CD14-positive monocyte (primary cell): ENCODE results near the gene SEPTIN5. TPM values are rescaled to one million over a fixed set of nuclear protein-coding genes. Genes with fewer than 3 reads are reported as not detected.

Source experiments
- DNase-seq, 3 donors: peaks; one replicate each; pipeline ENCODE4 v3.0.0-alpha.2; 2011 to 2022
- H2AFZ ChIP-seq: 2 replicates; pipeline ENCODE4 v1.6.0; 2012; ENCODE audit warnings: mild to moderate bottlenecking, low read depth, low read length, inconsistent platforms; ENCODE audit not compliant: insufficient read depth, poor library complexity, severe bottlenecking
- H3K27ac ChIP-seq, 2 donors: 1 replicate in 1 of 2; 2 replicates in 1 of 2; pipeline ENCODE4 v1.5.1; 2012 to 2013; ENCODE audit warnings: low read length in 2 of 2, control low read depth in 1 of 2, inconsistent platforms in 1 of 2, low read depth in 1 of 2, mild to moderate bottlenecking in 1 of 2
- H3K27me3 ChIP-seq, 2 donors: one replicate each; pipeline versions ENCODE4 v1.6.0 to v1.6.1; 2011 to 2013; ENCODE audit warnings: low read length in 2 of 2; ENCODE audit not compliant: control insufficient read depth in 2 of 2, insufficient read depth in 2 of 2
- H3K36me3 ChIP-seq, 2 donors: replicated peaks in 1 of 2; 1 replicate in 1 of 2; 2 replicates in 1 of 2; pipeline versions ENCODE4 v1.5.1 to v1.6.1; 2012 to 2013; ENCODE audit warnings: low read length in 2 of 2, control low read depth in 1 of 2, inconsistent platforms in 1 of 2, mild to moderate bottlenecking in 1 of 2; ENCODE audit not compliant: insufficient read depth in 2 of 2, control insufficient read depth in 1 of 2
- H3K4me1 ChIP-seq, 2 donors: 1 replicate in 1 of 2; 2 replicates in 1 of 2; pipeline versions ENCODE4 v1.5.1 to v1.6.1; 2012 to 2013; ENCODE audit warnings: low read length in 2 of 2, control low read depth in 1 of 2, inconsistent platforms in 1 of 2, mild to moderate bottlenecking in 1 of 2, moderate library complexity in 1 of 2; ENCODE audit not compliant: insufficient read depth in 2 of 2, control insufficient read depth in 1 of 2
- H3K4me2 ChIP-seq: replicated peaks from 2 replicates; pipeline ENCODE3; 2012; ENCODE audit warnings: low read length, moderate library complexity, mild to moderate bottlenecking; ENCODE audit not compliant: poor library complexity, severe bottlenecking; ENCODE audit errors: extremely low read depth
- H3K4me3 ChIP-seq, 3 experiments: fragments of 200-600 bp in 1 of 3; sonication (generic) in 1 of 3; replicated peaks in 1 of 3; 1 replicate in 2 of 3; 2 replicates in 1 of 3; pipeline ENCODE4 v1.5.1; 2011 to 2013; ENCODE audit warnings: low read length in 3 of 3, mild to moderate bottlenecking in 3 of 3, control low read depth in 2 of 3, low read depth in 2 of 3, inconsistent platforms in 1 of 3, moderate library complexity in 1 of 3
- H3K79me2 ChIP-seq: 2 replicates; pipeline ENCODE4 v1.6.0; 2012; ENCODE audit warnings: mild to moderate bottlenecking, control low read depth, inconsistent platforms, low read length, moderate library complexity; ENCODE audit not compliant: insufficient read depth
- H3K9ac ChIP-seq: 2 replicates; pipeline ENCODE4 v1.6.0; 2017; ENCODE audit warnings: low read length, mild to moderate bottlenecking; ENCODE audit not compliant: insufficient read depth, poor library complexity, severe bottlenecking
- H3K9me3 ChIP-seq, 2 donors: replicated peaks in 1 of 2; 1 replicate in 1 of 2; 2 replicates in 1 of 2; pipeline versions ENCODE4 v1.5.1 to v1.6.1; 2012 to 2013; ENCODE audit warnings: low read length in 2 of 2, control low read depth in 1 of 2; ENCODE audit not compliant: control insufficient read depth in 1 of 2, insufficient read depth in 1 of 2
- H4K20me1 ChIP-seq: 2 replicates; pipeline ENCODE4 v1.6.0; 2012; ENCODE audit warnings: mild to moderate bottlenecking, low read length, control low read depth, moderate library complexity; ENCODE audit not compliant: insufficient read depth
- H3K27ac Mint-ChIP-seq, 7 donors: one replicate each; pipeline ENCODE4 v1.8.0; 2020; ENCODE audit warnings: mild to moderate bottlenecking in 7 of 7, mixed read lengths in 7 of 7, moderate library complexity in 6 of 7, inconsistent platforms in 2 of 7
- H3K27me3 Mint-ChIP-seq, 3 donors: one replicate each; pipeline ENCODE4 v1.8.0; 2021 to 2022; ENCODE audit warnings: low read depth in 3 of 3, mild to moderate bottlenecking in 3 of 3, mixed read lengths in 3 of 3, moderate library complexity in 3 of 3, inconsistent platforms in 1 of 3
- H3K36me3 Mint-ChIP-seq, 2 donors: one replicate each; pipeline ENCODE4 v1.8.0; 2020; ENCODE audit warnings: mixed read lengths in 2 of 2, inconsistent platforms in 1 of 2, mild to moderate bottlenecking in 1 of 2
- H3K4me1 Mint-ChIP-seq: one replicate; pipeline ENCODE4 v1.8.0; 2020; ENCODE audit warnings: mild to moderate bottlenecking, mixed read lengths
- H3K4me3 Mint-ChIP-seq, 2 donors: one replicate each; pipeline ENCODE4 v1.8.0; 2020; ENCODE audit warnings: mild to moderate bottlenecking in 2 of 2, mixed read lengths in 2 of 2, moderate library complexity in 1 of 2
- H3K9me3 Mint-ChIP-seq, 7 donors: one replicate each; pipeline ENCODE4 v1.8.0; 2020 to 2022; ENCODE audit warnings: mixed read lengths in 7 of 7, mild to moderate bottlenecking in 6 of 7, moderate library complexity in 6 of 7, inconsistent platforms in 2 of 7
- WGBS: methylation state at CpG from one replicate; pipeline ENCODE4 v1.1.5; 2013; ENCODE audit warnings: missing lambda C conversion rate; ENCODE audit not compliant: insufficient coverage; 5-methylcytosine and 5-hydroxymethylcytosine counted together
- intact Hi-C, 2 donors: fragments of 100-400 bp; cut with micrococcal nuclease; formaldehyde crosslinking; loops; one replicate each; pipeline versions ENCODE4 v1.15.0 to v1.15.1; 2023
- polyA plus RNA-seq, 3 donors: library from polyadenylated mRNA; depleted of rRNA in 1 of 3; unstranded in 2 of 3; stranded (reverse) in 1 of 3; fragments of 300-500 nt in 2 of 3; fragments of >200 nt in 1 of 3; fragmentation: Illumina TruSeq in 2 of 3; gene quantifications; 1 replicate in 2 of 3; 2 replicates in 1 of 3; pipeline ENCODE4 v1.2.3, GENCODE V29; 2012 to 2021
- TF ChIP-seq, protein P1 (sequence below): fragments of 200-600 bp; IDR thresholded peaks from one replicate; pipeline ENCODE4 v1.8.0; 2022; ENCODE audit warnings: antibody characterized with exemption, mild to moderate bottlenecking

Gene SEPTIN5
- polyA plus RNA-seq, 3 donors = 0.50 to 0.64 TPM; not detected in 1

DNA sequence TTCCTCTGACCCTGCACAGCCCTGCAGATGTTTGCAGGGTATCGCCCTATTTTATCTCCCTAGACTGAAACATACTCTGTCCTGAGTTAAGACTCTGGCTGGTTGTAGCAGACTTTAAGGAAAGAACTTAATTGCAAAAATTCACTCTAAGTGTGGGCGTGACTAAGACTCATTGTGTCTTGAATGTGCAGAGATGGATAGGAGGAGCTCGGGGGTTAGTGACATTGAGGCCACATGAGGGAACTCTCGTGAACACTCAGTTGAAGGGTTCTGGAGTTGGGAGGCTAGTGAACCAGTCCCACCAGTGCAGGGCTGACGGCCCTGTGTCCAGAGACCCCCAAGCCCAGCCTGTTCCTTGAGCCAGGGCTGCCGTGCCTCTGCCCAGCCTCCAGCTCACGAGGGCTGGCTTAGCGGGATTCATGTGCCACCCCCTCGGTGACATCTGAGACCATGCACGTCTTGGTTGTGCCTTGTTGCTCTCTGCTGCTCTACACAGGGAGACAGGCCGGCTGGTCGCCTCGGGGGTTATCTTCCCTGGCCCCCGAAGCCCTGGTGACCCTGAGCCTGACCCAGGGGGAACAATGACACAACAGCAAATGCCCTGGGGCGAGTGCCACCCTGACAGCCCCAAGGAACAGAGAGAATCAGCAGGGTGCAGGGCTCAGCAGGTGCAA lies 34.8 kb downstream of the SEPTIN5 start:
- TF ChIP-seq, protein P1, sequence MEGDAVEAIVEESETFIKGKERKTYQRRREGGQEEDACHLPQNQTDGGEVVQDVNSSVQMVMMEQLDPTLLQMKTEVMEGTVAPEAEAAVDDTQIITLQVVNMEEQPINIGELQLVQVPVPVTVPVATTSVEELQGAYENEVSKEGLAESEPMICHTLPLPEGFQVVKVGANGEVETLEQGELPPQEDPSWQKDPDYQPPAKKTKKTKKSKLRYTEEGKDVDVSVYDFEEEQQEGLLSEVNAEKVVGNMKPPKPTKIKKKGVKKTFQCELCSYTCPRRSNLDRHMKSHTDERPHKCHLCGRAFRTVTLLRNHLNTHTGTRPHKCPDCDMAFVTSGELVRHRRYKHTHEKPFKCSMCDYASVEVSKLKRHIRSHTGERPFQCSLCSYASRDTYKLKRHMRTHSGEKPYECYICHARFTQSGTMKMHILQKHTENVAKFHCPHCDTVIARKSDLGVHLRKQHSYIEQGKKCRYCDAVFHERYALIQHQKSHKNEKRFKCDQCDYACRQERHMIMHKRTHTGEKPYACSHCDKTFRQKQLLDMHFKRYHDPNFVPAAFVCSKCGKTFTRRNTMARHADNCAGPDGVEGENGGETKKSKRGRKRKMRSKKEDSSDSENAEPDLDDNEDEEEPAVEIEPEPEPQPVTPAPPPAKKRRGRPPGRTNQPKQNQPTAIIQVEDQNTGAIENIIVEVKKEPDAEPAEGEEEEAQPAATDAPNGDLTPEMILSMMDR = no peak
- Histone ChIP-seq H3K27ac (no peak overlapping the region), H3K4me3 (no peak overlapping the region), H3K9ac (no peak overlapping the region), H3K4me2 (no peak overlapping the region), H3K9me3 (peaks cover 0 to under 1% of the 10 kb centered on the region in 2 donors), H3K4me1 (no peaks in the 10 kb centered on the region), H2AFZ (no peak overlapping the region), H3K36me3 (no peaks in the 10 kb centered on the region), H4K20me1 (no peaks in the 10 kb centered on the region), H3K27me3 (peaks cover 6 to 29% of the 10 kb centered on the region in 2 donors), H3K79me2 (no peaks in the 10 kb centered on the region)
- intact Hi-C loops = no loop called here
- no peaks in the 10 kb centered on the region for H3K4me1 Mint-ChIP-seq
- H3K36me3 Mint-ChIP-seq = no peaks in the 10 kb centered on the region
- no peak overlapping the region for H3K4me3 Mint-ChIP-seq
- H3K27me3 Mint-ChIP-seq = peaks cover 16 to 47% (median 25%) of the 10 kb centered on the region in 3 donors
- peaks cover 0 to 3% (median 0%) of the 10 kb centered on the region in 7 donors for H3K9me3 Mint-ChIP-seq
- 85% methylated on average over 14 of the region's 15 CpGs for WGBS
- DNase-seq = no peak
- H3K27ac Mint-ChIP-seq = no peak overlapping the region

DNA sequence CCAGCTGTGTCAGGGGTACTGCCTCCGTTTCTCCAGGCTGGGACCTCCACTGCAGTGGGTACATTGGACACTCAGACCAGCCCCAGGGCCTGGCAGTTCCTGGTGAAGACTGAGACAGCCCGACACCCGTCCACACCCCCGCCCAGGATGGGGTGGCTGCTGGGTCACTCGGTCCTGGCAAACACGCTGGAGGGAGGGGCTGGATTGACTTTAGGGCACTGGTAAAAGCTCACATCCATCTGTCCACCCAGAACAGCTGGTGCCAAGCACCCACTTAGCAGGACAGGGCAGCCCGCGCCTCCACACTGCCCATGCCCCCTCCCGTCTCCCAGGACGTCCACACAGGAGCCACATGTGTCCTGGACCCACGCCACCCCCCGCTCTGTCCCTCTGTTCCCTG lies 35.6 kb downstream of the SEPTIN5 start:
- intact Hi-C loops = no loop called here
- H3K79me2 ChIP-seq = no peaks in the 10 kb centered on the region
- H3K4me3 ChIP-seq = no peak overlapping the region
- H3K27ac Mint-ChIP-seq = no peak overlapping the region
- peaks cover 0 to 8% of the 10 kb centered on the region in 2 donors for H3K9me3 ChIP-seq
- H3K4me3 Mint-ChIP-seq = no peak overlapping the region
- no peaks in the 10 kb centered on the region for H3K36me3 Mint-ChIP-seq
- peaks cover 24 to 54% (median 33%) of the 10 kb centered on the region in 3 donors for H3K27me3 Mint-ChIP-seq
- H3K27me3 ChIP-seq = peaks cover 11 to 36% of the 10 kb centered on the region in 2 donors
- peaks cover 0 to 10% (median 0%) of the 10 kb centered on the region in 7 donors for H3K9me3 Mint-ChIP-seq
- H4K20me1 ChIP-seq = no peaks in the 10 kb centered on the region
- no peak overlapping the region for H3K9ac ChIP-seq
- TF ChIP-seq, protein P1 = no peak
- no peak overlapping the region for H2AFZ ChIP-seq
- H3K4me1 Mint-ChIP-seq = no peaks in the 10 kb centered on the region
- no peak overlapping the region for H3K4me2 ChIP-seq
- H3K4me1 ChIP-seq = no peaks in the 10 kb centered on the region
- DNase-seq = no peak
- H3K36me3 ChIP-seq = no peaks in the 10 kb centered on the region
- H3K27ac ChIP-seq = no peak overlapping the region
- WGBS = 98% methylated on average over 7 of the region's 12 CpGs
